GM21529 (cell line): ENCODE results near the gene S100A13.
"Not testable (repeated sequence)": the region's sequence is repeated elsewhere in the genome, so short reads cannot be mapped to it uniquely, and the experiment has no call there.

Source experiments
- ATAC-seq: cut with Tn5 transposase; IDR thresholded peaks from one replicate; pipeline ENCODE4 v1.9.1; 2021; ENCODE audit not compliant: unreplicated experiment

Gene S100A13

GRCh38 chr1:153626904-153627714, at the start of gene S100A13:
Gene S100A13, minus strand, starts transcription at chr1:153627505. Its CDS starts 1,033 bp downstream, at chr1:153626472.
- ATAC-seq, result no peak

DNA sequence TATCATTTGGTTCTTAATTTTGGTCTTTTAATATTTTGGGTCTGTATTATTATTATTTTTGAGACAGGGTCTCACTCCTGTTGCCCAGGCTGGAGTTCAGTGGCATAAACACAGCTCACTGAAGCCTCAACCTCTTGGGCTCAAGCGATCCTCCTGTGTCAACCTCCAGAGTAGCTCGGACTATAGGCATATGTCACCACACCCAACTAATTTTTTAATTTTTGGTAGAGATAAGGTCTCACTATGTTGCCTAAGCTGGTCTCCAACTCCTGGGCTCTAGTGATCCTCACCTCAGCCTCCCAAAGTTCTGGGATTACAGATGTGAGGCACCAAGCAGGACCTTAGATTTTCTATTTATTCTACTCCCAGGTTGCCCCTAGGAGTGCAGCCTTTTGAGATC, 46.2 kb upstream of the S100A13 start:
- no peak for ATAC-seq

- ATAC-seq, result not testable (repeated sequence)
These were observed 44.5 kb upstream of the S100A13 start for GRCh38 chr1:153671628-153672353.

GRCh38 chr1:153670859-153671627, 43.7 kb upstream of the S100A13 start, which contains the start of gene ILF2:
Gene ILF2, minus strand, starts transcription at chr1:153670993. Its CDS starts 71 bp downstream, at chr1:153670922.
- ATAC-seq, result peak; percentile 96

DNA sequence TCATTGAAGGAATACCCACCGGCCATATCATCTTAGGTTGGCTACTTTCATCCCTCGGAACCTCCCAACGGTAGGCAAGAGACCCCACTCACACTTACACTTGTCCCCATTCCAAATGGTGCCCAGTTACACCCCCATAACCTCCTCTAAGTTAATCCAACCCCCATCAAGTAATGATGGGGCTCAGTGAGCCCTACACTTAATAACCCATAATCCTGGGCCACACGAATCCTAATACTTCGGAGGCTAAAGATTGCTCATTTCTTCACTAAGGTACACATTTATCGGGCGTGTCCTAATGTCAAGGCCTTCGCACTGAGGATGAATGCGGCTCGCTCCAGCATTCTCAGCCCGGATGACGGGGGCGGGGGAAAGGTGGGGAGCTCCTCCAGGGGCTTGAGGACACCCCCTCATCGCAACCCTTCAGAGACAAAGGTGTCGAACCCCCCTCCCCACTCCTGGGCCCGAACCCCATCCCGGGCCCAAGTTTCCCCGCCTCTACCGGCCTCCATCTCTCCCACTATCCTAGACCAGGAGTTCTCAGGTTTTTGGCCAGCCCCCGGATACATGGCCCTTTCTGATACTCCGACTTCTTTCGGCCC, 43.1 kb upstream of the S100A13 start:
- ATAC-seq, result peak; percentile 2

GRCh38 chr1:153669606-153670005, 42.3 kb upstream of the S100A13 start:
- no peak for ATAC-seq

DNA sequence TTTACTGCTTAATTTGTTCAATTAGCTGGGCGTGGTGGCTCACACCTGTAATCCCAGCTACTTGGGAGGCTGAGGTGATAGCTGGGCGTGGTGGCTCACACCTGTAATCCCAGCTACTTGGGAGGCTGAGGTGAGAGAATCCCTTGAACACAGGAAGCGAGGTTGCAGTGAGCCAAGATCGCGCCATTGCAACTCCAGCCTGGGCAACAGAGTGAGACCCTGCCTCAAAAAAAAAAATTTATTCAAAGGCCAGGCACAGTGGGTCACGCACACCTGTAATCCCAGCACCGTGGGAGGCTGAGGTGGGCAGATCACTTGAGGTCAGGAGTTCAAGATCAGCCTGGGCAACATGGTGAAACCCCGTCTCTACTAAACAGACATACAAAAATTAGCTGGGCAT, 41.4 kb upstream of the S100A13 start:
- ATAC-seq, result not testable (repeated sequence)

GRCh38 chr1:153667439-153667838, 40.1 kb upstream of the S100A13 start:
- ATAC-seq, result no peak

- no peak for ATAC-seq
These were observed 35.9 kb upstream of the S100A13 start for GRCh38 chr1:153663211-153663610.

- ATAC-seq, result no peak
These were observed 35.0 kb upstream of the S100A13 start for GRCh38 chr1:153662269-153662668.

GRCh38 chr1:153661111-153661708, 33.9 kb upstream of the S100A13 start:
- ATAC-seq, result no peak

GRCh38 chr1:153659656-153660055, 32.4 kb upstream of the S100A13 start:
- no peak for ATAC-seq

DNA sequence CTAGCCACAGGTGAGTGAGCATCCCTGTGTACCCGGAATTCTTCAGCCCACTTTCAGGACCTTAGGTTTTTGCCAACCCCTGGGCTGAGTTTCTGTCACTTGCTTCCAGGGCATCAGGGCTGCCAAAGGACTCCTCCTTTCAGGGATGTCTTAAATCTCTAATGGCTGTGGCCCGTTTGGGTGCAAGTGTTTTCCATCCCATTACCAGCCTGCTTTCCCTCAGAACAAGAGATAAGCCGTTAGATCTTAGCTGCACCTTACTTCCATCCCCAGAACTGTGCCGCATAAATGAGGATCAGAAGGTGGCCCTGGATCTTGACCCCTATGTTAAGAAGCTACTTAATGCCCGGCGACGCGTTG, 31.9 kb upstream of the S100A13 start:
- ATAC-seq, result no peak

- ATAC-seq, result peak; percentile 92
These were observed 31.3 kb upstream of the S100A13 start, which contains the start of gene SNAPIN for GRCh38 chr1:153658400-153659174. Gene SNAPIN, plus strand, starts transcription at chr1:153658703. Its CDS starts 41 bp downstream, at chr1:153658744.

GRCh38 chr1:153655333-153655732, 28.0 kb upstream of the S100A13 start:
- ATAC-seq, result no peak

DNA sequence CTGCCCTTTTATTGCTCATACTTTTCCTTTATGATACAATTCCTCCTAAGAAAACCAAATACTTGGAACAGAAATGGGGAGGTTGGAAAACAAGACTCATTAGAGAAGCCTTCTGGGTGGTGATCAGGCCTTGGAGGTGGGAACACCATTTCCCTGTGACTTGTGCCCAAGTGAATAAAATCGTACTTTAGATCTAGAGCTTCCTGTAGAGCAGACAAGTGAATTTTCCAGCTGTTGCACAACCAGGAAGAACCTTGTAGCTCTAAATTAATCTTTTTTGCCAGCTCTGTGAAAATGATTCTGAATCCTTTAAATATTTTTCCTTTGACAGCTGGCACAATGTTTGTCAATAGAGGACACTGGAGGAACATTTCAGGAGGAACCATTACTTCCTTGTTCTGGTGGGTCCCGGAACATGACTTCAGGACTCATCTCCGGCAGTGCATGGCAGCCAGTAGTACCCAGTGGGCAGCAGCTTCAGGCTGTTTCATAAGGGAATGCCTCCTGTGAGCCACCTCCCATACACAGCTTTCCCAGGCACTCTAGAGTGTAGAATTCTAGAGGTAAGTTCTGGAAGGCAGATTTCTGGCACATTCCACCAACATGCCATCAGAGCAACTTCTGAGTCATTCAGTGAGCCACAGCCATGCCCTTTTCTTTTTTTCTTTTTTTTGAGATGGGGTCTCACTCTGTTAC, 25.6 kb upstream of the S100A13 start:
- no peak for ATAC-seq

DNA sequence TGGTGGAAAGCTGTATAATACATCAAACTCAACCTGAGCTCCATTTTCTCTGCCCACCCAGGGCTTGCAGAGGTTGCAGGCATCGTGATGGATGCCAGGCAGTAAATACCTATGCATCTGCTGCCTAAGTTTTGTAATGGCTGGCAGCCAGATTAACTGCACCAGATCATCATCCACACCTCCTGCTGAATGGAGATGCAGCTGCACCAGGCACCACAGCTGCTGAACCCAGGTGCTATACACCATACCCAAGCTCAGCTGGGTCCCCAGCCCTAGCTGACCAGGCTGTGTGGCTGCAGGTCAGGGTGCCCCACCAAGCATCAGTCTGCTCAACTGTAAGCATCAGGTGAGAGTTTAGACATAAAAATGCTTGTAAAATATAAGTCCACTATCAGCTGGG, 24.5 kb upstream of the S100A13 start:
- ATAC-seq, result no peak

- no peak for ATAC-seq
These were observed 22.5 kb upstream of the S100A13 start for GRCh38 chr1:153649863-153650235.
